HEK293 (cell line): ENCODE results near the gene LSS.

Experiments used
- CTCF ChIA-PET: fragments of 350-600 bp; formaldehyde crosslinking; extraction: SDS; loops from one replicate; lab custom pipeline; 2021; ENCODE audit warnings: antibody characterized with exemption; lab: Yijun Ruan, JAX
- POLR2A ChIA-PET: fragments of 300-600 bp; formaldehyde crosslinking; extraction: SDS; loops from one replicate; lab custom pipeline; 2020; ENCODE audit warnings: antibody characterized with exemption, inconsistent platforms; lab: Yijun Ruan, JAX
- H3K27ac ChIP-seq: fragments of 200-500 bp; sonication (Bioruptor generic); 2 replicates; pipeline ENCODE4 v1.5.1; 2014; ENCODE audit warnings: low read depth, low read length, control low read depth, inconsistent platforms; ENCODE audit errors: extremely low read depth
- H3K36me3 ChIP-seq, 2 experiments: fragments of 200-500 bp in 1 of 2; sonication (Bioruptor generic) in 1 of 2; 1 replicate in 1 of 2; 2 replicates in 1 of 2; pipeline ENCODE4 v1.5.1; 2014 to 2017; ENCODE audit warnings: inconsistent platforms in 2 of 2, low read length in 2 of 2; ENCODE audit not compliant: control insufficient read depth in 2 of 2, insufficient read depth in 1 of 2
- H3K4me1 ChIP-seq: fragments of 200-500 bp; sonication (Bioruptor generic); 2 replicates; pipeline ENCODE4 v1.5.1; 2014; ENCODE audit warnings: mild to moderate bottlenecking, low read length, inconsistent platforms; ENCODE audit not compliant: control insufficient read depth, insufficient read depth
- H3K4me3 ChIP-seq: 2 replicates; pipeline ENCODE4 v1.5.1; 2011; ENCODE audit warnings: low read depth, mild to moderate bottlenecking, control low read depth, low read length, moderate library complexity
- H3K9me3 ChIP-seq: fragments of 200-500 bp; sonication (Bioruptor generic); 2 replicates; pipeline ENCODE4 v1.5.1; 2014; ENCODE audit warnings: low read depth, low read length, inconsistent platforms; ENCODE audit not compliant: control insufficient read depth, insufficient read depth
- GLI4 ChIP-seq: fragments of 450-650 bp; formaldehyde crosslinking; IDR thresholded peaks from 2 replicates; pipeline ENCODE4 v1.5.1; 2016; ENCODE audit warnings: missing biosample characterization, missing genetic modification characterization
- IKZF3 ChIP-seq: fragments of 450-650 bp; IDR thresholded peaks from 2 replicates; pipeline ENCODE4 v1.5.0; 2018; ENCODE audit warnings: missing biosample characterization, mild to moderate bottlenecking, missing genetic modification characterization, moderate library complexity
- INSM2 ChIP-seq: fragments of 450-650 bp; formaldehyde crosslinking; IDR thresholded peaks from 2 replicates; pipeline ENCODE4 v1.5.1; 2016; ENCODE audit warnings: missing biosample characterization, missing genetic modification characterization
- PRDM6 ChIP-seq: fragments of 450-650 bp; formaldehyde crosslinking; IDR thresholded peaks from 2 replicates; pipeline ENCODE4 v1.5.1; 2017; ENCODE audit warnings: missing biosample characterization, missing genetic modification characterization
- ZBTB11 ChIP-seq: fragments of 450-650 bp; formaldehyde crosslinking; conservative IDR thresholded peaks from 2 replicates; pipeline ENCODE4 v1.5.1; 2016; ENCODE audit warnings: low read depth, missing biosample characterization, missing genetic modification characterization
- ZNF155 ChIP-seq: fragments of 450-650 bp; formaldehyde crosslinking; IDR thresholded peaks from 2 replicates; pipeline ENCODE4 v1.5.1; 2016; ENCODE audit warnings: missing biosample characterization, missing genetic modification characterization
- ZNF2 ChIP-seq: fragments of 450-650 bp; formaldehyde crosslinking; IDR thresholded peaks from 2 replicates; pipeline ENCODE4 v1.5.1; 2016; ENCODE audit warnings: missing biosample characterization, missing genetic modification characterization
- ZNF202 ChIP-seq: fragments of 450-650 bp; formaldehyde crosslinking; IDR thresholded peaks from 2 replicates; pipeline ENCODE4 v1.5.1; 2016; ENCODE audit warnings: missing biosample characterization, missing genetic modification characterization, borderline replicate concordance
- ZNF248 ChIP-seq: fragments of 450-650 bp; formaldehyde crosslinking; IDR thresholded peaks from 2 replicates; pipeline ENCODE4 v1.5.1; 2017; ENCODE audit warnings: missing biosample characterization, missing genetic modification characterization
- ZNF292 ChIP-seq: fragments of 450-650 bp; formaldehyde crosslinking; IDR thresholded peaks from 2 replicates; pipeline ENCODE4 v1.5.1; 2016; ENCODE audit warnings: low read depth, missing biosample characterization, missing genetic modification characterization, borderline replicate concordance
- ZNF362 ChIP-seq: fragments of 450-650 bp; formaldehyde crosslinking; IDR thresholded peaks from 2 replicates; pipeline ENCODE4 v1.5.1; 2016; ENCODE audit warnings: missing biosample characterization, missing genetic modification characterization
- ZNF449 ChIP-seq: fragments of 450-650 bp; formaldehyde crosslinking; IDR thresholded peaks from 2 replicates; pipeline ENCODE4 v1.5.1; 2017; ENCODE audit warnings: missing biosample characterization, mild to moderate bottlenecking, missing genetic modification characterization, moderate library complexity
- ZNF571 ChIP-seq: fragments of 450-650 bp; formaldehyde crosslinking; IDR thresholded peaks from 2 replicates; pipeline ENCODE4 v1.5.0; 2017; ENCODE audit warnings: missing biosample characterization, missing genetic modification characterization
- ZNF626 ChIP-seq: fragments of 450-650 bp; sonication (Bioruptor Pico); formaldehyde crosslinking; IDR thresholded peaks from 2 replicates; pipeline ENCODE4 v1.5.1; 2018; ENCODE audit warnings: missing biosample characterization, missing genetic modification characterization, inconsistent platforms
- ZNF629 ChIP-seq: fragments of 450-650 bp; formaldehyde crosslinking; IDR thresholded peaks from 2 replicates; pipeline ENCODE4 v1.5.1; 2017; ENCODE audit warnings: missing biosample characterization, missing genetic modification characterization
- ZNF776 ChIP-seq: fragments of 450-650 bp; formaldehyde crosslinking; IDR thresholded peaks from 2 replicates; pipeline ENCODE4 v1.5.0; 2017; ENCODE audit warnings: missing biosample characterization, missing genetic modification characterization, borderline replicate concordance
- ZNF837 ChIP-seq: fragments of 450-650 bp; formaldehyde crosslinking; IDR thresholded peaks from 2 replicates; pipeline ENCODE4 v1.5.1; 2016; ENCODE audit warnings: missing biosample characterization, missing genetic modification characterization

The LSS gene

GRCh38 chr21:46180778-46181391 lies 47.7 kb downstream of the LSS start:
- Histone ChIP-seq H3K36me3 (no peaks in the 10 kb centered on the region), H3K4me1 (no peaks in the 10 kb centered on the region), H3K27ac (no peak overlapping the region)
- ChIA-PET CTCF (interaction anchor here (0.6 kb wide), 1 partner anchor 17 kb away, joined by 3 read pairs; no protein-coding TSS in a partner anchor), POLR2A (no interaction called here)
- TF ChIP-seq ZBTB11 (no peak), ZNF626 (tag by site-specific recombination) (no peak), ZNF449 (tag by site-specific recombination) (no peak), ZNF362 (no peak), ZNF776 (tag by site-specific recombination) (no peak), GLI4 (tag by site-specific recombination) (no peak), INSM2 (tag by site-specific recombination) (no peak), ZNF155 (tag by site-specific recombination) (no peak), ZNF292 (no peak), ZNF2 (no peak), ZNF571 (no peak), ZNF248 (tag by site-specific recombination) (no peak), ZNF629 (tag by site-specific recombination) (no peak), IKZF3 (tag by site-specific recombination) (no peak), PRDM6 (no peak), ZNF837 (tag by site-specific recombination) (no peak), ZNF202 (tag by site-specific recombination) (no peak)
- TF ChIP-seq, all 188 proteins: peak for 0
- no peaks in the 10 kb centered on the region for H3K9me3 ChIP-seq
- no peak overlapping the region for H3K4me3 ChIP-seq
